B cell (primary cell): ENCODE results near the gene CXADR. TPM values are rescaled to one million over a fixed set of nuclear protein-coding genes. Genes with fewer than 3 reads are reported as not detected.

Source experiments
- ATAC-seq: fragments of 200-7000 bp; cut with Tn5 transposase; one replicate; pipeline ENCODE4 v1.10.0; 2021; ENCODE audit warnings: low read depth, mild to moderate bottlenecking, moderate number of reproducible peaks, moderate library complexity
- CTCF ChIA-PET: fragments of 350-600 bp; sonication (Branson Sonifier 250); formaldehyde crosslinking; loops from one replicate; lab custom pipeline; 2021; ENCODE audit warnings: antibody characterized with exemption, inconsistent platforms; lab: Charles Lee
- POLR2A ChIA-PET: fragments of 350-600 bp; sonication (Branson Sonifier 250); formaldehyde crosslinking; loops from one replicate; lab custom pipeline; 2021; ENCODE audit warnings: antibody characterized with exemption; lab: Charles Lee
- DNase-seq: peaks from one replicate; pipeline ENCODE4 v3.0.0; 2013
- H2AFZ ChIP-seq: 2 replicates; pipeline ENCODE4 v1.6.1; 2012; ENCODE audit warnings: mild to moderate bottlenecking, low read depth, low read length; ENCODE audit not compliant: insufficient read depth, poor library complexity, severe bottlenecking
- H3K27ac ChIP-seq, 2 donors: 1 replicate in 1 of 2; 2 replicates in 1 of 2; pipeline ENCODE4 v1.5.1; 2012 to 2013; ENCODE audit warnings: low read length in 2 of 2, mild to moderate bottlenecking in 2 of 2, moderate library complexity in 1 of 2
- H3K27me3 ChIP-seq, 4 experiments: fragments of 200-600 bp in 1 of 4; sonication (generic) in 1 of 4; replicated peaks in 1 of 4; 1 replicate in 2 of 4; 2 replicates in 2 of 4; pipeline versions ENCODE4 v1.6.1 to v1.7.0; 2013 to 2016; ENCODE audit warnings: low read length in 3 of 4, mild to moderate bottlenecking in 2 of 4, mixed read lengths in 1 of 4, moderate library complexity in 1 of 4; ENCODE audit not compliant: insufficient read depth in 4 of 4, control insufficient read depth in 3 of 4; ENCODE audit errors: control extremely low read depth in 1 of 4
- H3K36me3 ChIP-seq, 2 experiments: replicated peaks in 1 of 2; 1 replicate in 1 of 2; 2 replicates in 1 of 2; pipeline versions ENCODE4 v1.6.1 to v1.7.1; 2013; ENCODE audit warnings: low read length in 1 of 2; ENCODE audit not compliant: insufficient read depth in 2 of 2, control insufficient read depth in 1 of 2; ENCODE audit errors: control extremely low read depth in 1 of 2, extremely low read depth in 1 of 2
- H3K4me1 ChIP-seq, 2 donors: fragments of 200-600 bp in 1 of 2; sonication (generic) in 1 of 2; 1 replicate in 1 of 2; 2 replicates in 1 of 2; pipeline versions ENCODE4 v1.5.1 to v1.6.1; 2013 to 2017; ENCODE audit warnings: low read length in 2 of 2; ENCODE audit not compliant: control insufficient read depth in 2 of 2, insufficient read depth in 2 of 2
- H3K4me2 ChIP-seq: replicated peaks from 2 replicates; pipeline ENCODE3; 2012; ENCODE audit warnings: mild to moderate bottlenecking, low read depth, low read length; ENCODE audit not compliant: poor library complexity, severe bottlenecking
- H3K4me3 ChIP-seq, 5 experiments: fragments of 200-600 bp in 1 of 5; sonication (generic) in 1 of 5; 1 replicate in 3 of 5; 2 replicates in 2 of 5; pipeline versions ENCODE4 v1.5.1 to v1.7.0; 2011 to 2016; ENCODE audit warnings: low read length in 4 of 5, mild to moderate bottlenecking in 4 of 5, low read depth in 2 of 5, control low read depth in 1 of 5, moderate library complexity in 1 of 5; ENCODE audit not compliant: insufficient read depth in 1 of 5; ENCODE audit errors: control extremely low read depth in 1 of 5, extremely low read depth in 1 of 5
- H3K79me2 ChIP-seq: fragments of 200-600 bp; sonication (generic); one replicate; pipeline ENCODE4 v1.6.0; 2016; ENCODE audit warnings: low read length; ENCODE audit not compliant: control insufficient read depth, insufficient read depth
- H3K9ac ChIP-seq: fragments of 200-600 bp; sonication (generic); 2 replicates; pipeline ENCODE4 v1.6.1; 2017; ENCODE audit warnings: mild to moderate bottlenecking, low read length, moderate library complexity
- H3K9me3 ChIP-seq, 3 donors: one replicate each; pipeline versions ENCODE4 v1.6.1 to v1.7.1; 2013; ENCODE audit warnings: low read length in 2 of 3; ENCODE audit not compliant: control insufficient read depth in 2 of 3, insufficient read depth in 1 of 3; ENCODE audit errors: control extremely low read depth in 1 of 3
- H4K20me1 ChIP-seq: 2 replicates; pipeline ENCODE4 v1.6.0; 2012; ENCODE audit warnings: mild to moderate bottlenecking, low read length; ENCODE audit not compliant: insufficient read depth, control insufficient read depth, poor library complexity, severe bottlenecking
- H3K27ac Mint-ChIP-seq: one replicate; pipeline ENCODE4 v1.8.0; 2021; ENCODE audit warnings: mixed read lengths
- H3K27me3 Mint-ChIP-seq: one replicate; pipeline ENCODE4 v1.8.0; 2021; ENCODE audit warnings: mixed read lengths
- H3K4me1 Mint-ChIP-seq: one replicate; pipeline ENCODE4 v1.8.0; 2021; ENCODE audit warnings: mixed read lengths
- H3K4me3 Mint-ChIP-seq: one replicate; pipeline ENCODE4 v1.8.0; 2021; ENCODE audit warnings: mixed read lengths
- H3K9me3 Mint-ChIP-seq: one replicate; pipeline ENCODE4 v1.8.0; 2022; ENCODE audit warnings: mixed read lengths; ENCODE audit not compliant: insufficient read depth
- EZH2 ChIP-seq: IDR thresholded peaks from 2 replicates; pipeline ENCODE4 v1.6.1; 2012; ENCODE audit warnings: borderline replicate concordance, low read depth, mild to moderate bottlenecking, moderate library complexity, low read length; ENCODE audit not compliant: insufficient read depth, poor library complexity, severe bottlenecking
- WGBS: methylation state at CpG from one replicate; pipeline ENCODE4 v1.1.5; 2013; ENCODE audit warnings: missing lambda C conversion rate; ENCODE audit not compliant: insufficient coverage; 5-methylcytosine and 5-hydroxymethylcytosine counted together
- intact Hi-C: fragments of 100-400 bp; cut with micrococcal nuclease; formaldehyde crosslinking; loops from one replicate; pipeline ENCODE4 v1.10.0; 2022
- polyA plus RNA-seq: library from polyadenylated mRNA; depleted of rRNA; stranded (reverse); fragments of >200 nt; gene quantifications from 2 replicates; pipeline ENCODE4 v1.2.3, GENCODE V29; 2012
- total RNA-seq, 2 donors: library from RNA; stranded (reverse); fragments of 120-200 nt in 1 of 2; gene quantifications; 1 replicate in 1 of 2; 2 replicates in 1 of 2; pipeline versions ENCODE4 v1.2.3 to v1.2.4, GENCODE V29; 2013 to 2022
- TF ChIP-seq, protein P1 (sequence below): fragments of 200-600 bp; IDR thresholded peaks from one replicate; pipeline ENCODE4 v1.8.0; 2022; ENCODE audit warnings: antibody characterized with exemption, mild to moderate bottlenecking

The CXADR gene
- total and polyA plus RNA-seq, 2 donors (not counting 1 experiment from before 2014, with no cell fraction given), result not detected

DNA sequence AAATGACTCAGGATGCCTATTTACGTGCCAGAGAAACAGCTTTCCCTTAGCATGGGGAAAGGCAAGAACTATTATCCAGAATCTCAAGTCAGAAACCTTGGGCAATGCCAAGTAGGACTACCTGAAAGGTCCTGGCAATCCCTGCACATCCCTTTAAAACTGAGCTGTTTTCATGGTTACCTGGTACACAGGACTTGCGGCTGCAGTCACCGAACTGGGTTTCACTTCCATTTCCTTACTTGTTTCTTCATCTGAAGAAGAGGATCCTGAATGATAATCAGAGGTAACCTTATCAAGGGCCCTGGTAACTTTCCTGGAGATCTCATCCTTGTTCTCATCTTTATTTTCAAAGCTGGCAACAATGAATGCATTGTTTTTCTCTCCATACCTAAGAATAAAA, 85.6 kb downstream of the CXADR start:
- H3K4me3 ChIP-seq, result no peak overlapping the region
- Mint-ChIP-seq H3K4me3 (no peak overlapping the region), H3K27me3 (no peaks in the 10 kb centered on the region), H3K27ac (peak overlapping the region; percentile 37), H3K9me3 (no peaks in the 10 kb centered on the region), H3K4me1 (peaks cover 7% of the 10 kb centered on the region)
- H3K4me2 ChIP-seq, result peak overlapping the region; percentile 3
- no peak overlapping the region for H3K27ac ChIP-seq
- intact Hi-C loops, result no loop called here
- H3K27me3 ChIP-seq, result no peaks in the 10 kb centered on the region
- TF ChIP-seq EZH2, result no peak
- TF ChIP-seq, protein P1, sequence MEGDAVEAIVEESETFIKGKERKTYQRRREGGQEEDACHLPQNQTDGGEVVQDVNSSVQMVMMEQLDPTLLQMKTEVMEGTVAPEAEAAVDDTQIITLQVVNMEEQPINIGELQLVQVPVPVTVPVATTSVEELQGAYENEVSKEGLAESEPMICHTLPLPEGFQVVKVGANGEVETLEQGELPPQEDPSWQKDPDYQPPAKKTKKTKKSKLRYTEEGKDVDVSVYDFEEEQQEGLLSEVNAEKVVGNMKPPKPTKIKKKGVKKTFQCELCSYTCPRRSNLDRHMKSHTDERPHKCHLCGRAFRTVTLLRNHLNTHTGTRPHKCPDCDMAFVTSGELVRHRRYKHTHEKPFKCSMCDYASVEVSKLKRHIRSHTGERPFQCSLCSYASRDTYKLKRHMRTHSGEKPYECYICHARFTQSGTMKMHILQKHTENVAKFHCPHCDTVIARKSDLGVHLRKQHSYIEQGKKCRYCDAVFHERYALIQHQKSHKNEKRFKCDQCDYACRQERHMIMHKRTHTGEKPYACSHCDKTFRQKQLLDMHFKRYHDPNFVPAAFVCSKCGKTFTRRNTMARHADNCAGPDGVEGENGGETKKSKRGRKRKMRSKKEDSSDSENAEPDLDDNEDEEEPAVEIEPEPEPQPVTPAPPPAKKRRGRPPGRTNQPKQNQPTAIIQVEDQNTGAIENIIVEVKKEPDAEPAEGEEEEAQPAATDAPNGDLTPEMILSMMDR, result no peak
- peaks cover 10 to 12% of the 10 kb centered on the region in 2 experiments for H3K36me3 ChIP-seq
- no peak overlapping the region for H3K9ac ChIP-seq
- no peak overlapping the region for H2AFZ ChIP-seq
- H4K20me1 ChIP-seq, result no peaks in the 10 kb centered on the region
- CTCF ChIA-PET, result no interaction called here
- peaks cover 5% of the 10 kb centered on the region for H3K79me2 ChIP-seq
- ATAC-seq, result no peak
- no peaks in the 10 kb centered on the region for H3K9me3 ChIP-seq
- WGBS, result 75% methylated on average over 3 of the region's 3 CpGs
- H3K4me1 ChIP-seq, result no peaks in the 10 kb centered on the region
- peak; percentile 16 for DNase-seq
- POLR2A ChIA-PET, result no interaction called here

DNA sequence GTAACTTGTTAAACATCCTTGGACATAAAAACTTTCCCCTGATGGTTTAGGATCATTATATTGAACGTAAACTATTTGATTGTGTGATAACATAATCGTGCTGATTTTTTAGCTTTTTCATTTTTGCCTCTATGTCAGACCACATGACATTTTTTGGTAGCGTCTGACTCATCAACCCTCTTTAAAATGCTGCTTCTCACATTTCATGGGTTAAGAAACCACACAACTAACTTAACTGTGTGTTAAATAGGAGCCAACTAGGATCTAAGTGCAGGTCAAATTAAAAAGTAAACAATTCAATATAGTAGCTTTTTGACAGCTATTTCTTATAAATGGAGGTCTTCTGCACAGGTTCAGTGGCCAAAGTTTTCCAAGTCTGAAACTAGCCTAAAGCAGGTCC, 90.0 kb downstream of the CXADR start:
- ChIA-PET CTCF (interaction anchor here (1.4 kb wide), 1 partner anchor 17 kb away, joined by 3 read pairs; no protein-coding TSS in a partner anchor), POLR2A (no interaction called here)
- H3K79me2 ChIP-seq, result peaks cover 5% of the 10 kb centered on the region
- H3K4me2 ChIP-seq, result no peak overlapping the region
- H3K4me3 ChIP-seq, result no peak overlapping the region
- no CpG with 5 or more reads among the region's 3 CpGs for WGBS
- Mint-ChIP-seq H3K27ac (no peak overlapping the region), H3K4me3 (no peak overlapping the region), H3K4me1 (peaks cover 7% of the 10 kb centered on the region), H3K27me3 (no peaks in the 10 kb centered on the region), H3K9me3 (no peaks in the 10 kb centered on the region)
- DNase-seq (no peak), ATAC-seq (no peak)
- H3K27me3 ChIP-seq, result no peaks in the 10 kb centered on the region
- intact Hi-C loops, result no loop called here
- no peak overlapping the region for H3K27ac ChIP-seq
- H3K4me1 ChIP-seq, result no peaks in the 10 kb centered on the region
- no peaks in the 10 kb centered on the region for H3K9me3 ChIP-seq
- H3K36me3 ChIP-seq, result peaks cover 16% of the 10 kb centered on the region in 2 experiments
- H4K20me1 ChIP-seq, result no peaks in the 10 kb centered on the region
- TF ChIP-seq, protein P1, result no peak
- no peak for TF ChIP-seq EZH2
- H3K9ac ChIP-seq, result no peak overlapping the region
- H2AFZ ChIP-seq, result no peak overlapping the region
